ENCODE measurements around the gene PFDN2.

- TF ChIP-seq POLR2A (IDR thresholded peaks at IDR 0.05; ENCODE audit: low read length) (no peak), GATA1 (IDR thresholded peaks at IDR 0.05; ENCODE audit: low read depth, low read length) (no peak)
Observed at GRCh38 chr1:161071886-161072371, 45.9 kb downstream of the PFDN2 start.
